NCI-H69 (cell line): Measurements from ENCODE around the gene VPS37B.

Experiments
- DNase-seq: peaks from one replicate; lab custom pipeline; 2025; lab: John Stamatoyannopoulos, UW

VPS37B gene

GRCh38 chr12:122866379-122866778 is 29.5 kb downstream of the VPS37B start:
- DNase-seq = no peak

- DNase-seq = peak; percentile 50
These were observed 30.4 kb downstream of the VPS37B start for GRCh38 chr12:122865268-122866231.

GRCh38 chr12:122864894-122865253 is 31.1 kb downstream of the VPS37B start:
- DNase-seq = no peak

GRCh38 chr12:122862872-122863701 is 32.8 kb downstream of the VPS37B start:
- peak; percentile 94 for DNase-seq

- peak; percentile 24 for DNase-seq
These were observed 33.8 kb downstream of the VPS37B start for GRCh38 chr12:122862110-122862634.

- DNase-seq = no peak
These were observed 34.3 kb downstream of the VPS37B start for GRCh38 chr12:122861587-122861970.

- DNase-seq = no peak
These were observed 34.9 kb downstream of the VPS37B start for GRCh38 chr12:122860854-122861586.

GRCh38 chr12:122860040-122860853 is 35.7 kb downstream of the VPS37B start:
- DNase-seq = peak; percentile 81

- DNase-seq = no peak
These were observed 36.5 kb downstream of the VPS37B start for GRCh38 chr12:122859303-122860039.

- DNase-seq = no peak
These were observed 37.2 kb downstream of the VPS37B start for GRCh38 chr12:122858591-122859302.

GRCh38 chr12:122858171-122858570 is 37.8 kb downstream of the VPS37B start:
- no peak for DNase-seq

- DNase-seq = no peak
These were observed 38.8 kb downstream of the VPS37B start for GRCh38 chr12:122856999-122857671.

GRCh38 chr12:122855928-122856831 is 39.7 kb downstream of the VPS37B start:
- DNase-seq = no peak

- DNase-seq = no peak
These were observed 40.7 kb downstream of the VPS37B start for GRCh38 chr12:122855071-122855829.

GRCh38 chr12:122854554-122854953 is 41.4 kb downstream of the VPS37B start:
- DNase-seq = no peak

- no peak for DNase-seq
These were observed 42.2 kb downstream of the VPS37B start for GRCh38 chr12:122853582-122854245.
